C1 segment of cervical spinal cord (tissue), 14 donors: ENCODE results near the gene CAB39L.
A peak's percentile ranks its signal among the peaks of the same experiment; 100 is the strongest.
"Not testable (repeated sequence)": the region's sequence is repeated elsewhere in the genome, so short reads cannot be mapped to it uniquely, and the experiment has no call there.

Experiments used
- DNase-seq, 14 donors: peaks; one replicate each; lab custom pipeline; 2025; lab: John Stamatoyannopoulos, UW

Gene CAB39L

DNA sequence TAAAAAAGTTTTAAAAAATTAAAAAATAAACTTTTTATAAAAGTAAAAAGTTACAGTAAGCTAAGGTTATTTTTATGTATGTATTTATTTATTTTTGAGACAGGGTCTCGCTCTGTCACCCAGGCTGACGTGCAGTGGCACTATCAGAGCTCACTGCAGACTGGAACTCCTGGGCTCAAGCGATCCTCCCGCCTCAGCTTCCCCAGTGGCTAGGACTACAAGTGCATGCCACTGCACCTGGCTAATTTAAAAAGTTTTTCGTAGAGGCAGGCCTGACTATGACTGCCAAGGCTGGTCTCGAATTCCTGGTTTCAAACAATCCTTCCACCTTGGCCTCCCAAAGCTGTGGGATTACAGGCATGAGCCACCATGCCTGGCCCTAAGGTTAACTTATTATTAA lies 132.0 kb downstream of the CAB39L start:
- DNase-seq = no peak

GRCh38 chr13:49310251-49310650 lies 133.6 kb downstream of the CAB39L start:
- no peak for DNase-seq

GRCh38 chr13:49308921-49309408 lies 134.9 kb downstream of the CAB39L start:
- DNase-seq = peak in 1 of 14 donors; percentile 23

GRCh38 chr13:49308097-49308875 lies 135.6 kb downstream of the CAB39L start:
- peak in 13 of 14 donors; percentile 16 to 83 (median 62) for DNase-seq

DNA sequence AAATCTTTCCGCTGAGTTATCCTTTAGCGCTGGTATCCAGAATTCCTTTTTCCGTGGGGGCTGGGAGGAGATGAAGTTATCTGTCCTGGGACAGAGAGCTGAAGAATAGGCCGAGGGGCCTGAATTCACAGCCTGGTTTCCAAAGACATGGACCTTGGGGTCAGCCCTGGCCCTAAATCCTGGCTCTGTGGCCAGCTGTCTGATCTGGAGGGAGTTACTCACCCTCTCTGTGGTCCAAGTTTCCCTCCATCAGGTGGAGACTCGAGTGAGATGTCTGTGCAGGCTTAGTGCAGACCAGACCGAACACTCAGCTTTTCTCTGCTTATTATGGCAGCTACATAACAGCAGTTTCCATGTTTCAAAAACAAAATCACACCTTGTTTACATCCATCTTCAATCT lies 136.5 kb downstream of the CAB39L start:
- DNase-seq = no peak

DNA sequence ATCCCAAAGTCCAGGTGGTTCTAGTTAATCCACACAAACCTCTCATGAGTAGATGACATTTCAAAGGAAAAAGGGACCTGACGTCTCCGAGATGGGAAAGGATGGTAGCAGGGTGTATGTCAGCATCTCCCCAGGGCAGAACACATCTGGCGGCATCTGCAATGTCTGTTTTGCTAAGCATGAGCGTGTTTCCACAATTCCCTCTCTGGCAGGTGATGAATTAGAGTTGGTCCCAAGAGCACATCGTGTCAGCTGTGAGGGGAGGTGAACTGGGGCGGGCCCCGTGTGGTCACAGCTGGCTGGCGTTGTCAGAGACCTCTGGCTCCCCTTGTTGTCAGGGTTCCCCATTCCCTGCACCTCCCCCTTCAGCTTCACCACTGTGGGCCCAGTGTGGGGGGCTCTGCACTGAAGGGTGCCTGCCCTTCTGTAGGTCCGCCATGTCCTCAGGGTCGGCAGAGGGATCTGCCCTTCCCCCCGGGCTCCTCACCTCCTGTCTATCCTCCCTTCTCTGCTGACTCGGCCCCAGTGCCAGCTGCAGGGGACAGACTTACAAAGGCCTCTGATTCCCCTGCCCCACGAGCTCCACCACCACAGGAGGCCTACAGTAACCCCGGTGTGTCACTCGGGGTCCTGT lies 138.0 kb downstream of the CAB39L start:
- no peak for DNase-seq

- no peak for DNase-seq
Measured at GRCh38 chr13:49304763-49305700, 138.8 kb downstream of the CAB39L start.

DNA sequence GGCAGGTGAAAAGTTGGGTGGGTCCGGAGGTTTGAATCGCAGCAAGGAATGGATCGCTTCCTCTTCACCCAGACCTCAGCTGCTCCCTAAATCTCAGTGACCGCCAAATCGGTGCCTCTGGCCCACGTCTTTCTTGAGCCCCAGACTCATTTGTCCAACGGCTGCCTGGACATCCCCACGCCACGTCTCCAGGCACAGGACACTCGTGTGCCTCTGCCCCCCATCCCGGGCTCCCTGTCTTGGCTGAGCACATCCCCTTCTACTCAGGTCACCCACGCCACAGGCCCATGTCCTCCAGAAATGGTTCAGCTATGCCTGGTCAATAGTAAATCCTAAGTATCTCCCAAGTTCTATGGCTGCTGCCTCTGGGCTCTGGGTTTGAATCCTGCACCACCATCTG lies 139.5 kb downstream of the CAB39L start:
- no peak for DNase-seq

DNA sequence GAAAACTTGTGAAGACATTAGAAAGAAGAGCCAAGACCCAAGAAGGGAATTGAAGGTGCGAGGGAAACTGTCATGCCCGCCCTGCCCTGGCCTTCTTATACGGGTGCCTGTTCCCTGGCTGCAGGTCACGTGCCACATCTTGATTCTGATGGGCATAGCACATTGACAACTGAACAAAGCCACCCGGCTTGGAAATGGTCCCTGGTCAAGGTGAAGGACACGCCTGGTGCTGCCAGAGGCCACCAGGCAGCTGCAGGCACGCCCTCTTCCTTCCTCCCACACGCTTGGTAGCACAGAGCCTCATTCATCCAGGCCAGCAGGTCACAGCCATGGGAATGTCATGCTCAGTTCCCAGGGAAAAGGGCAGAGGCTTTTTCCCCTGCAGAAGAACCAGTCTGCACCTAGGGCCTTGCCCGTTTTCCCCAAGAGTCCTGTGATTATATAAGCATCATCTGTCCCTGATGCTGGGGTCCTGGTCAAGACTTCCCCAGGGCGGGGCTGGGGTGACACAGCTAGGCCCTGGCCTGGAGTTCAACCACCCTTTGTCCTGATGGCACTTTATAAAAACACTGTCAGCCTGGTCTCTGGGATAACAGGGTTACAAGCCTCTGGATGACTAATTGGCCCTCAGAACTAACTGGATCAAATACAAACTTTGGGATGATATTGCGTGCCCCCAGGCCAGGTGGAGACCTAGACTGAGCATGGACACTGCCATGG lies 140.2 kb downstream of the CAB39L start:
- DNase-seq = peak in 5 of 14 donors; percentile 29 to 49 (median 34)

- no peak for DNase-seq
Measured at GRCh38 chr13:49302817-49303216, 141.0 kb downstream of the CAB39L start.

- DNase-seq = no peak
Measured at GRCh38 chr13:49302222-49302621, 141.6 kb downstream of the CAB39L start.

- peak in 11 of 14 donors; percentile 22 to 67 (median 52) for DNase-seq
Measured at GRCh38 chr13:49300739-49301589, 142.9 kb downstream of the CAB39L start.

DNA sequence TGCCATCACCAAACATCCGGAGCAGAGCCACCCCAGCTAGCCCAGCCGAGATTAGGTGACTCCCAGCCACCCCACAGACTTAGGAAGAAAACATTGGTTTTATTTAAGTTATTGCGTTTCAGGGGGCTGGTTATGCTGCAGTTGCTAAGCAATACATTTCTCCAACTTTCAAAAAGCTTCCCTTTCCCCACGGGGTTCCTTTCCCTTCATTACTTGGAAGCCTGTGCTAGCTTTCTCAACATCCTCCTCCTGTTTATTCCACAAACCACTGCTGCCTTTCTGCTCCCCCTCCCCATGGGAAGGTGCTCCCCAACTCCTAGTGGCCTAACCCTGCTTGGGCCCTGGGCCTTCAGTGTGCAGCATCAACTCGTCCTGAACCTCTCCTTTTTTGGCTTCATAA lies 143.6 kb downstream of the CAB39L start:
- DNase-seq = no peak

GRCh38 chr13:49298903-49299605 lies 144.8 kb downstream of the CAB39L start:
- peak in 3 of 14 donors; percentile 27 to 51 (median 46) for DNase-seq

GRCh38 chr13:49298416-49298815 lies 145.4 kb downstream of the CAB39L start:
- DNase-seq = no peak

- no peak for DNase-seq
Measured at GRCh38 chr13:49297338-49297737, 146.5 kb downstream of the CAB39L start.

DNA sequence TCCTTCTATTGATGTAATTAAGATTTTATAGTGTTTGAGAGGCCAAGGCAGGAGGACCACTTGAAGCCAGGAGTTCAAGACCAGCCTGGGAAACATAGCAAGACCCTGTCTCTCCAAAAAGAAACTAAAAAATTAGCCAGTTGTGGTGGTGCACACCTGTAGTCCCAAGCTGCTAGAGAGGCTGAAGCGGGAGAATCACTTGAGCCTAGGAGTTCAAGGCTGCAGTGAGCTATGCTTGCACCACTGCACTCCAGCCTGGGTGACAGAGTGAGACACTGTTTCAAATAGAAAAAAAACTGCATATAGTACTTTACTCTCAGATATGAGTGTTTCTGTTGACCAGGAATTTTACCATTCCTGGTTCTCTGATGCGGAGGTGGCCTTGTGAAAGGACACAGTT lies 147.2 kb downstream of the CAB39L start:
- no peak for DNase-seq

DNA sequence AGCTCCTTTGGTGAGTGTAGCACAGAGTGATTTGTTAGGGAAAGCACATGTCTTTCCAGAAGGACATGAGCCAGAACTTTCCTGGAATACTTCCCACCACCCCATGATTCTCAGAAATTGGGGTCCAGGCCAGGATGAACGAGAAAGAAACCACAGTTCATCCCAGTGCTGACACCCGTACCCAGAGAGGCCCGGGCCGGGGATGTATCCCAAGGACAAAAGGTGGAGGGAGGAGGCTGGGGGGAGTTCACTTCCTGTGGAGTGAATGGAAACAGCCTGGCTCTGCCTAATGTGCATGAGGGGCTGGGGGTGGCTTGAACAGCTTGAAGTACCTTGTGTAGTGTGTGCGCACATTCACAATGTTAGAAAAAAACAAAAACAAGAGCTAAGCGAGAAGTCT lies 148.6 kb downstream of the CAB39L start:
- peak in 1 of 14 donors; percentile 17 for DNase-seq

GRCh38 chr13:49294723-49295122 lies 149.1 kb downstream of the CAB39L start:
- not testable (repeated sequence) for DNase-seq
